A673 (cell line): Measurements from ENCODE around the gene POLR3G. TPM values are rescaled to one million over a fixed set of nuclear protein-coding genes. Genes with fewer than 3 reads are reported as not detected.

Source experiments
- BruUV-seq: library from RNA; stranded (reverse); fragments of 400-500 nt; replicated peaks from 2 replicates; lab custom pipeline; 2021; lab: Mats Ljungman, UMichigan
- CTCF ChIA-PET: fragments of 300-600 bp; sonication (Branson Sonifier 250); formaldehyde crosslinking; loops from one replicate; lab custom pipeline; 2022; ENCODE audit warnings: antibody characterized with exemption; lab: Charles Lee
- POLR2A ChIA-PET: fragments of 300-600 bp; sonication (Branson Sonifier 250); formaldehyde crosslinking; loops from one replicate; lab custom pipeline; 2022; ENCODE audit warnings: antibody characterized with exemption; ENCODE audit not compliant: low non-redundant PET; lab: Charles Lee
- DNase-seq: peaks from one replicate; pipeline ENCODE4 v3.0.0-alpha.2; 2015; ENCODE audit warnings: low spot score
- H3K27ac ChIP-seq: fragments of 200-600 bp; sonication (generic); 2 replicates; pipeline ENCODE4 v1.5.1; 2016; ENCODE audit warnings: mixed run types, low read depth, mild to moderate bottlenecking, mixed read lengths, antibody characterized with exemption, low read length; ENCODE audit not compliant: poor library complexity, severe bottlenecking
- H3K27me3 ChIP-seq: fragments of 200-600 bp; sonication (generic); replicated peaks from 2 replicates; pipeline ENCODE4 v1.6.1; 2017; ENCODE audit warnings: mixed run types, low read depth, mild to moderate bottlenecking, mixed read lengths, antibody characterized with exemption, low read length; ENCODE audit not compliant: insufficient read depth, poor library complexity
- H3K36me3 ChIP-seq: fragments of 200-600 bp; sonication (generic); 2 replicates; pipeline ENCODE4 v1.6.1; 2016; ENCODE audit warnings: mixed run types, mild to moderate bottlenecking, mixed read lengths, antibody characterized with exemption, low read length; ENCODE audit not compliant: insufficient read depth, poor library complexity, severe bottlenecking
- H3K4me1 ChIP-seq: fragments of 200-600 bp; sonication (generic); 2 replicates; pipeline ENCODE4 v1.6.1; 2017; ENCODE audit warnings: mixed run types, mild to moderate bottlenecking, mixed read lengths, antibody characterized with exemption, low read length; ENCODE audit not compliant: insufficient read depth, poor library complexity, severe bottlenecking
- H3K4me3 ChIP-seq: fragments of 200-600 bp; sonication (generic); 2 replicates; pipeline ENCODE4 v1.5.1; 2016; ENCODE audit warnings: low read depth, mixed run types, mild to moderate bottlenecking, mixed read lengths, low read length; ENCODE audit not compliant: poor library complexity, severe bottlenecking
- H3K9me3 ChIP-seq: fragments of 200-600 bp; sonication (generic); 2 replicates; pipeline ENCODE4 v1.6.1; 2016; ENCODE audit warnings: mixed run types, low read depth, mild to moderate bottlenecking, mixed read lengths, antibody characterized with exemption, low read length; ENCODE audit not compliant: poor library complexity, severe bottlenecking
- EZH2 ChIP-seq: fragments of 200-600 bp; sonication (generic); IDR thresholded peaks from 2 replicates; pipeline ENCODE4 v1.6.1; 2017; ENCODE audit warnings: borderline replicate concordance, low read depth, mild to moderate bottlenecking, mixed read lengths, antibody characterized with exemption, low read length; ENCODE audit not compliant: poor library complexity, severe bottlenecking
- intact Hi-C: fragments of 100-400 bp; cut with micrococcal nuclease; formaldehyde crosslinking; loops from one replicate; pipeline ENCODE4 v1.10.0; 2022; ENCODE audit not compliant: unreplicated experiment
- total RNA-seq: library from RNA; stranded (reverse); gene quantifications from 2 replicates; pipeline ENCODE4 v1.2.3, GENCODE V29; 2021
- TF ChIP-seq, protein P1 (sequence below): fragments of 300-800, 200-600 bp; sonication (generic); conservative IDR thresholded peaks from 2 replicates; pipeline ENCODE4 v1.5.1; 2017; ENCODE audit warnings: low read depth, mild to moderate bottlenecking, antibody characterized with exemption, low read length, moderate library complexity, mixed read lengths

The POLR3G gene
- total RNA-seq, 1 experiment from 2014 or later, result 10.6 TPM

DNA sequence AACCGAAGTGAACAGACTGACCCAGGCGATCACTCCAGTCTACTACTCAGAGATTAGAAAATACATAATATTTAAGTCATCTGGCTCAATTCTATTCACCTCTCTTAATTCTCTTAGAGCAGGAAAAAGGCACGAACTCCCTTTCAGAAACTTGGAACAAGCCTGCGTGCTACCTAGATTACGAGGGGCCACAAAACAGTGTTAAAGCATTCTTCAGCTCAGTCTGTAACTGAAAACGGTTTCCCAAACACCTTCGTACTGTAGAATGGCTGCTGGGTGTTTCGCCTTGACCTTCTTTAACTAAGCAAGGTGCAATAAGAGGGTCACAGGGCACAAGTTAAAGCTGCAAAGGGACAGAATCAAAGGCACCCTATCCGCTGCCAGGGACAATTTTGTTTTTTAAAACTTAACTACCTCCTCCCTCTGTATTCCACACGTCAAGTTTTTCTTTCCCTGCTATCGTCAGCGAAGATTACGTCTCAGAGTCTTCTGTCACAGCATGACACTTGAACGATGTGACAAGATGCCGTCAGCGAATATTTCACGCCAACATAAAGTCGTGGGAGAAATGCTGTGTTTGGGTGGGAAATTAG is 54.0 kb downstream of the POLR3G start:
- BruUV-seq, result no TSS peak
- Histone ChIP-seq H3K36me3 (peaks cover 5% of the 10 kb centered on the region), H3K27me3 (peaks cover 3% of the 10 kb centered on the region), H3K9me3 (no peaks in the 10 kb centered on the region), H3K4me3 (peak overlapping the region; percentile 97), H3K27ac (peak overlapping the region; percentile 86), H3K4me1 (peaks cover 17% of the 10 kb centered on the region)
- TF ChIP-seq EZH2, result no peak
- TF ChIP-seq, protein P1, sequence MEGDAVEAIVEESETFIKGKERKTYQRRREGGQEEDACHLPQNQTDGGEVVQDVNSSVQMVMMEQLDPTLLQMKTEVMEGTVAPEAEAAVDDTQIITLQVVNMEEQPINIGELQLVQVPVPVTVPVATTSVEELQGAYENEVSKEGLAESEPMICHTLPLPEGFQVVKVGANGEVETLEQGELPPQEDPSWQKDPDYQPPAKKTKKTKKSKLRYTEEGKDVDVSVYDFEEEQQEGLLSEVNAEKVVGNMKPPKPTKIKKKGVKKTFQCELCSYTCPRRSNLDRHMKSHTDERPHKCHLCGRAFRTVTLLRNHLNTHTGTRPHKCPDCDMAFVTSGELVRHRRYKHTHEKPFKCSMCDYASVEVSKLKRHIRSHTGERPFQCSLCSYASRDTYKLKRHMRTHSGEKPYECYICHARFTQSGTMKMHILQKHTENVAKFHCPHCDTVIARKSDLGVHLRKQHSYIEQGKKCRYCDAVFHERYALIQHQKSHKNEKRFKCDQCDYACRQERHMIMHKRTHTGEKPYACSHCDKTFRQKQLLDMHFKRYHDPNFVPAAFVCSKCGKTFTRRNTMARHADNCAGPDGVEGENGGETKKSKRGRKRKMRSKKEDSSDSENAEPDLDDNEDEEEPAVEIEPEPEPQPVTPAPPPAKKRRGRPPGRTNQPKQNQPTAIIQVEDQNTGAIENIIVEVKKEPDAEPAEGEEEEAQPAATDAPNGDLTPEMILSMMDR, result no peak
- intact Hi-C loops, result loop anchor here (5.0 kb wide), 1 partner anchor 71 kb away; no protein-coding TSS in a partner anchor
- ChIA-PET POLR2A (no interaction called here), CTCF (no interaction called here)
- DNase-seq, result peak; percentile 26

DNA sequence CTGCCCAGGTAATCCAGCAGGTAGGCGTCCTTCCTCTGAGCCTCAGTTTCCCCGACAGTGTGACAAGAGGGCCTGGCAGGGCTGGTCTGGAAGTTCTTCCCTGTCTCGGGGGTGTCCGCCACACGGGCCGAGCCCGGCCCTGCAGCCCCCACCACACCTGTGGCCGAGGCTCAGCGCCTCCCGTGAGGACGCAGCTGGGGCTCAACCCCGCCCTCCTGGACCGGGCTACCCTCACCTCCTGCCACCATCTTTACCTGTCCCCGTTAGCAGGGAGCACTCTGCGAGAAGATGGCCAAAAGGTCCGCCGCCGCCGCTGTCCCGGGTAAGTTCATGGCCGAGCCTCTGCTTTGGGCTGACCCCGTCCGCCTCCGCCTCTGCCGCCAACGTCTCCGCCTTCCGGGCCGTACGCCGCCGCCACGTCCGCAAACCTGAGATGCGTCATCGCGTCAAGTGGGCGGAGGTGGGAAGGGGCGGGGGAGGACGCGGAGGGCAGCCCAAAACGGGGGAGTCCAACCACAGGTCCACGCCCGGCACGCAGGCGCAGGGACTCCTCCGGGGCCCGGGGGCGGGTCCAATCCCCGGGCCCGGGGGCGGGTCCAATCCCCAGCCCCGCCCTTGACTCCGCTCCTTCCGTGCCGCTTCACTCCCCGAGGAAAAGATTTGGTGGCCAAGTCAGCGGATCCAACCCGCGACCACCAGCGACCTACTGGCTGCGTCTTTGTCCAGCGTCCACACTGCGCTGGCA is 54.7 kb downstream of the POLR3G start, which contains the start of gene LYSMD3:
Gene LYSMD3 (minus strand): TSS at position 391 of the 745 bp plus-strand sequence. CDS start 4,295 bp downstream, outside the sequence.
- Histone ChIP-seq H3K27me3 (peaks cover 3% of the 10 kb centered on the region), H3K9me3 (no peaks in the 10 kb centered on the region), H3K27ac (peak within 1 kb of the TSS; percentile 86), H3K36me3 (peaks cover 5% of the 10 kb centered on the region), H3K4me1 (peaks cover 17% of the 10 kb centered on the region), H3K4me3 (peak within 1 kb of the TSS; percentile 97)
- intact Hi-C loops, result loop anchor here (5.0 kb wide), 1 partner anchor 72 kb away; no protein-coding TSS in a partner anchor
- TF ChIP-seq EZH2, result no peak
- TF ChIP-seq, protein P1, result no peak
- POLR2A ChIA-PET, result no interaction called here
- BruUV-seq, result no TSS peak
- peak; percentile 98 for DNase-seq
- CTCF ChIA-PET, result no interaction called here

DNA sequence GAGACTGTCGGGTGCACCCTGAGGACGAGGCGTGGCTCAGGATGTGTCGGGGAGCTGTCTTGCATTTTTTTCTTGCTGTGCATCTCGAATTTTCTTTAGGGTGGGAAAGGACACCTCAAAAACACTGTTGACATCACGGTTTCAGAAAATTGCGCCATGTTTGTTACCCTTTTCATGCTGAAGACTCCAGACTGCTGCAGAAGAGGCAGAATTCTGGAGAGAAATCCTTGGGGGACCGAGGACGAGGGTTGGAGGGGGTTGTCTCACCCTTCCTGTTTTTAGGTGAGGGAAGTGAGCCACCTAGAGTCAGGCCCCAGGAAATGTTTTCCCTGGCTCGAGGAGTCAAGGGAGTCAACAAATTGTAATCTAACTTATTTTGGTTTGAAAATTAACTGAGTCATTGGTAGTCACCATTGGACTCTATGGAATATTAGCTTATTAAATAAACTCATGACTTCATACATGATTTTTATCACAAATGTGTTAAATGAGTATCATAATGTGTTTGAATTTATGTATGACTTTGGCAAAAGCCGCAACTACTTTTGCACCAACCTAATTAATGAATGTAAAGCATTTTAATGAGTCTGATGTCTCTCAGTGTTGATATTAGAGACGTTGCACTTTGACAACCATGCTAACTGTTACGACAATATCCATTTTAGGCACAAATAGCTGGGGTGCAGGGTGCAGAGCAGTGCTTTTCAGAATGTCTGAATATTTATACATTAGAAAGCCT is 55.4 kb downstream of the POLR3G start:
- DNase-seq, result peak; percentile 88
- no TSS peak for BruUV-seq
- POLR2A ChIA-PET, result no interaction called here
- peak overlapping the region; percentile 86 for H3K27ac ChIP-seq
- peaks cover 17% of the 10 kb centered on the region for H3K4me1 ChIP-seq
- CTCF ChIA-PET, result no interaction called here
- no peaks in the 10 kb centered on the region for H3K9me3 ChIP-seq
- peak overlapping the region; percentile 97 for H3K4me3 ChIP-seq
- no peak for TF ChIP-seq EZH2
- TF ChIP-seq, protein P1, result peak; percentile 81
- peaks cover 1% of the 10 kb centered on the region for H3K36me3 ChIP-seq
- intact Hi-C loops, result loop anchor here (2.0 to 10.0 kb wide), 4 partner anchors 17 to 235 kb away; no protein-coding TSS in a partner anchor
- peaks cover 3% of the 10 kb centered on the region for H3K27me3 ChIP-seq
